ENCODE measurements around the gene RBP4.
A peak's percentile ranks its signal among the peaks of the same experiment; 100 is the strongest.

The RBP4 gene

GRCh38 chr10:93566435-93567276 lies 34.4 kb downstream of the RBP4 start, which contains the start of gene FFAR4:
TSS of gene FFAR4 (plus strand) at chr10:93566665. CDS start at chr10:93566721, 56 bp downstream.
- FAIRE-seq (no peak), DNase-seq (ENCODE audit: insufficient read length, low spot score) (no peak)
- TF ChIP-seq, protein P1, sequence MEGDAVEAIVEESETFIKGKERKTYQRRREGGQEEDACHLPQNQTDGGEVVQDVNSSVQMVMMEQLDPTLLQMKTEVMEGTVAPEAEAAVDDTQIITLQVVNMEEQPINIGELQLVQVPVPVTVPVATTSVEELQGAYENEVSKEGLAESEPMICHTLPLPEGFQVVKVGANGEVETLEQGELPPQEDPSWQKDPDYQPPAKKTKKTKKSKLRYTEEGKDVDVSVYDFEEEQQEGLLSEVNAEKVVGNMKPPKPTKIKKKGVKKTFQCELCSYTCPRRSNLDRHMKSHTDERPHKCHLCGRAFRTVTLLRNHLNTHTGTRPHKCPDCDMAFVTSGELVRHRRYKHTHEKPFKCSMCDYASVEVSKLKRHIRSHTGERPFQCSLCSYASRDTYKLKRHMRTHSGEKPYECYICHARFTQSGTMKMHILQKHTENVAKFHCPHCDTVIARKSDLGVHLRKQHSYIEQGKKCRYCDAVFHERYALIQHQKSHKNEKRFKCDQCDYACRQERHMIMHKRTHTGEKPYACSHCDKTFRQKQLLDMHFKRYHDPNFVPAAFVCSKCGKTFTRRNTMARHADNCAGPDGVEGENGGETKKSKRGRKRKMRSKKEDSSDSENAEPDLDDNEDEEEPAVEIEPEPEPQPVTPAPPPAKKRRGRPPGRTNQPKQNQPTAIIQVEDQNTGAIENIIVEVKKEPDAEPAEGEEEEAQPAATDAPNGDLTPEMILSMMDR (IDR thresholded peaks at IDR 0.05; ENCODE audit: insufficient read depth, missing control alignments) = no peak

DNA sequence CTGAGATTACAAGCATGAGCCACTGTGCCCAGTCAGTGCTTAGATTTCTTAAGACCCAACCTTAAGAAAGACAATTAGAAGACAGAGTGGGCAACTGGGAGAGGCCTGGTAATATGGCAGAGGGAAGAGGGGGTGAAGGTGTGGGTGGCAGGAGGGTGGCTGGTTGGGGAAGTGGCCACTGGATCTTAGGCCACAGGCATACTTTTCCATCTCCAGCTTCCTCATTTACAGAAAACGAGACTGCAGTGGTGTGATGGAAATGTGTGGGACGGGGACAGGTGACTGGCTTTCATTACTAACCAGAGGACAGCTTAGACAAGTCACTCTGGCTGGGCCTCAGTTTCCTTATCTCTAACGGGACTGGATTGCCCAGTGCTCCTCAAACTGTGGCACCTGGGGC lies 35.6 kb downstream of the RBP4 start:
- FAIRE-seq (no peak), DNase-seq (ENCODE audit: insufficient read length, low spot score) (no peak)
- TF ChIP-seq, protein P1 (IDR thresholded peaks at IDR 0.05; ENCODE audit: insufficient read depth, missing control alignments) = no peak

GRCh38 chr10:93560541-93560940 lies 40.5 kb downstream of the RBP4 start:
- TF ChIP-seq, protein P1 (IDR thresholded peaks at IDR 0.05; ENCODE audit: insufficient read depth, missing control alignments) = no peak
- no peak for FAIRE-seq
- no peak for DNase-seq (ENCODE audit: insufficient read length, low spot score)

DNA sequence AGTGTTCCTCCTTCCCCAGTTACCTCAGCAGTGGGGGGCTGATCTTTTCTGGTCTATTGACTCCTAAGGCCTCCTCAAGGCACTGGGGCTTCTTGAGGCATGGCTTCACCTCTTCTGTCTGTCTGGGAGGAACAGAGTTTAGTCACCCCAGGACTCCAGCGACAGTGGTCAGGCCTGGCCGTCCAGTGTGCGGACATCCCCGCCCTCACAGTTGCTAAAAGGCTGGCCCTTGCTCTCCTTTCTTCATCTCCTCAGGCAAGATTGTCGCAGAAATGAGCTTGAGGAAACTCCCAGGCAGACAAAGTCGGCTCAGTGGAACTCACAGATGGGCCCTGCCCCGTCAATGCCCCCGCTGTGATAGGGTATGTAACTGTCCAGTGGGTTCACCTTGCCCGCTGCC lies 41.5 kb downstream of the RBP4 start:
- TF ChIP-seq, protein P1 (IDR thresholded peaks at IDR 0.05; ENCODE audit: insufficient read depth, missing control alignments) = no peak
- FAIRE-seq (no peak), DNase-seq (ENCODE audit: insufficient read length, low spot score) (no peak)

GRCh38 chr10:93554760-93555432 lies 46.1 kb downstream of the RBP4 start:
- TF ChIP-seq, protein P1 (IDR thresholded peaks at IDR 0.05; ENCODE audit: insufficient read depth, missing control alignments) = peak; percentile 60
- FAIRE-seq = no peak
- DNase-seq (ENCODE audit: insufficient read length, low spot score) = peak; percentile 39

- no peak for FAIRE-seq
- TF ChIP-seq, protein P1 (IDR thresholded peaks at IDR 0.05; ENCODE audit: insufficient read depth, missing control alignments) = no peak
- DNase-seq (ENCODE audit: insufficient read length, low spot score) = no peak
Measured at GRCh38 chr10:93554316-93554663, 46.7 kb downstream of the RBP4 start.

Measured in D721Med (cell line).